ENCODE results near the gene TNFRSF25. TPM values are rescaled to one million over a fixed set of nuclear protein-coding genes. Genes with fewer than 3 reads are reported as not detected.

The TNFRSF25 gene
- total and polyA plus RNA-seq, 2 of the 8 experiments (the other 6 are each of a cell fraction or from before 2014, with no cell fraction given) = 10.7 to 19.5 TPM

DNA sequence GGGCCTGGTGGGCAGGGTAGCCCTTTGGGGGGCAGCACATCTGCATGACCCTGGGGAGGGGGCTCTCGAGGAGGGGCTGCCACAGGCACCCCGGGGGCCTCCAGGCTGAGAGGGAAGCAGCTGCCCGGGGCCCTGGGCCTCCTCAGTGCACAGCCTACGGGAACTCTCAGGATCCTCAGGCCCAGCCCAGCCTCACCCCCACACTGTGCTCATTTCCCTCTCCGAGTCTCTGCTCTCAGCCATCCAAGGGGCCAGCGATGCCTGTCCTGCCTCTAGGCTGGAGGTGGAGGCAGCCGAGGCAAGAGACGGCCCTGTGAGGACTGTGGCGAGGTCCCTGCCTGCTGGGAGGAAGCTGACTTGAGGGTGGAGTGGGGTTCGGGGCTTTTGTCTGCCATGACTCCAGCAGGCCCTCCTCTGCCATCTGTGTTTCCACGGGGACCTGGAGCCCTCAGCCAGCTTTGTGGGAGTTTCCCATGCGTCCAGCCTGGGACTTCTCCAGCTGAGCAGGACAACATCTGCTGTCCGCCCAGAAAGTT, 32.7 kb upstream of the TNFRSF25 start:
- Histone ChIP-seq H3K27me3 (replicated peaks in 1 of 4; ENCODE audit: control insufficient read depth in 3 of 4, extremely low read depth in 1 of 4, insufficient read depth in 3 of 4, low read length in 3 of 4) (peaks cover 0 to 31% (median 20%) of the 10 kb centered on the region in 4 experiments; a peak in 5 of 7 replicates), H3K4me1 (replicated peaks in 1 of 4; ENCODE audit: control insufficient read depth in 3 of 4, insufficient read depth in 4 of 4, low read length in 3 of 4) (peaks cover 0 to 27% (median 14%) of the 10 kb centered on the region in 4 experiments; a peak in 6 of 7 replicates), H2BK12ac (ENCODE audit: low read depth, low read length) (no peak overlapping the region), H2AK5ac (ENCODE audit: low read depth, low read length) (no peak overlapping the region), H3K9me3 (ENCODE audit: insufficient read depth in 2 of 2, low read depth in 1 of 2, low read length in 1 of 2) (no peaks in the 10 kb centered on the region), H3K27ac (ENCODE audit: low read depth, low read length) (no peak overlapping the region), H3K9ac (replicated peaks in 1 of 4; ENCODE audit: extremely low read depth in 1 of 4, low read depth in 3 of 4, low read length in 3 of 4) (no peak overlapping the region; a peak in 1 of 7 replicates), H2AFZ (ENCODE audit: low read length) (no peak overlapping the region), H2BK20ac (ENCODE audit: low read length) (no peak overlapping the region), H3K4ac (replicated peaks; ENCODE audit: insufficient read length, low read depth, low read length) (no peak overlapping the region), H4K5ac (ENCODE audit: insufficient read length, low read depth, low read length) (no peak overlapping the region), H3K56ac (replicated peaks; ENCODE audit: insufficient read length, low read depth, low read length) (no peak overlapping the region), H4K8ac (ENCODE audit: extremely low read depth, insufficient read depth, low read length) (no peak overlapping the region), H3K23ac (ENCODE audit: insufficient read length) (no peak overlapping the region), H2BK5ac (ENCODE audit: low read depth, low read length) (no peak overlapping the region), H4K20me1 (replicated peaks in 1 of 2; ENCODE audit: control insufficient read depth in 1 of 2, insufficient read depth in 2 of 2, low read length in 2 of 2) (peaks cover 4% of the 10 kb centered on the region in 2 experiments), H3K79me1 (ENCODE audit: low read depth, low read length) (no peaks in the 10 kb centered on the region; the same call in 1 of the 2 replicates), H3K23me2 (ENCODE audit: low read depth, low read length) (peaks cover 12% of the 10 kb centered on the region; the same call in 1 of the 2 replicates), H2BK120ac (replicated peaks; ENCODE audit: low read depth, low read length) (no peak overlapping the region), H3K18ac (ENCODE audit: extremely low read depth, low read length) (no peak overlapping the region; the same call in 1 of the 2 replicates), H3K79me2 (ENCODE audit: control insufficient read depth in 1 of 2, insufficient read depth in 2 of 2, low read length in 2 of 2) (no peaks in the 10 kb centered on the region), H3K4me3 (ENCODE audit: extremely low read depth in 1 of 4, insufficient read depth in 2 of 4, low read depth in 3 of 4, low read length in 4 of 4) (no peak overlapping the region), H3K4me2 (ENCODE audit: insufficient read depth in 1 of 2, low read depth in 2 of 2, low read length in 2 of 2) (no peak overlapping the region; a peak in 1 of 4 replicates), H2BK15ac (ENCODE audit: low read length) (no peak overlapping the region; the same call in 1 of the 2 replicates), H3K14ac (ENCODE audit: insufficient read length) (no peak overlapping the region), H3K36me3 (ENCODE audit: control insufficient read depth in 2 of 4, insufficient read depth in 4 of 4, low read length in 3 of 4) (no peaks in the 10 kb centered on the region), H4K91ac (replicated peaks; ENCODE audit: insufficient read length, low read length) (no peak overlapping the region)
- ChIA-PET CTCF (ENCODE audit: partially characterized antibody) (interaction anchor here (0.7 to 10.2 kb wide), 7 partner anchors 9 to 82 kb away, joined by 3 to 107 read pairs (median 3); no protein-coding TSS in a partner anchor), POLR2A (ENCODE audit: partially characterized antibody) (interaction anchor here (0.7 to 1.5 kb wide), 5 partner anchors 12 to 105 kb away, joined by 3 to 4 read pairs (median 4); no protein-coding TSS in a partner anchor)
- FAIRE-seq (no peak), DNase-seq (ENCODE audit: low read depth in 1 of 2, low spot score in 2 of 2) (no peak)
- 85% methylated on average over 10 of the region's 13 CpGs; no CpG with 5 or more reads in 1 of the 2 experiments for WGBS, 2 experiments (ENCODE audit: extremely low coverage in 1 of 2, insufficient coverage in 1 of 2, insufficient read length in 1 of 2, insufficient replicate concordance in 2 of 2, low coverage in 1 of 2, low lambda C conversion rate in 2 of 2, missing lambda C conversion rate in 1 of 2)
- no peak for TF ChIP-seq RXRA (IDR thresholded peaks at IDR 0.05; ENCODE audit: insufficient read depth, low read depth, low read length)
- TF ChIP-seq HDAC6 (IDR thresholded peaks at IDR 0.05; ENCODE audit: low read depth, low read length) = no peak
- TF ChIP-seq RFX5 (IDR thresholded peaks at IDR 0.05; ENCODE audit: borderline replicate concordance, low read depth, low read length) = no peak
- no peak for TF ChIP-seq EZH2 (IDR thresholded peaks at IDR 0.05; ENCODE audit: low read depth, low read length, severe bottlenecking)
- TF ChIP-seq CBX8 (IDR thresholded peaks at IDR 0.05; ENCODE audit: borderline replicate concordance, low read depth, low read length) = no peak
- no peak for TF ChIP-seq CTBP2 (IDR thresholded peaks at IDR 0.05; ENCODE audit: borderline replicate concordance, insufficient read depth, insufficient read length, low read length)
- TF ChIP-seq TCF12 (IDR thresholded peaks at IDR 0.05; ENCODE audit: low read depth, low read length) = no peak
- no peak for TF ChIP-seq POLR2AphosphoS5 (IDR thresholded peaks at IDR 0.05; ENCODE audit: low read depth, low read length)
- TF ChIP-seq NRF1 (IDR thresholded peaks at IDR 0.05; ENCODE audit: low read depth, low read length) = no peak
- TF ChIP-seq TEAD4 (IDR thresholded peaks at IDR 0.05; ENCODE audit: low read depth, low read length) = no peak
- no peak for TF ChIP-seq POLR2A (IDR thresholded peaks at IDR 0.05; ENCODE audit: control extremely low read depth in 1 of 2, low read depth in 2 of 2, low read length in 2 of 2)

All from H1 (cell line).